Loucy (cell line): ENCODE measurements around the gene PPP1R13B.

Source experiments
- H2AFZ ChIP-seq: fragments of 200-600 bp; sonication (generic); 2 replicates; pipeline ENCODE4 v1.6.0; 2016; ENCODE audit warnings: antibody characterized with exemption, mild to moderate bottlenecking, low read length, moderate library complexity
- H3F3A ChIP-seq: fragments of 200-600 bp; 2 replicates; pipeline ENCODE4 v1.6.0; 2016; ENCODE audit warnings: antibody characterized with exemption, low read depth, mild to moderate bottlenecking
- H3K27me3 ChIP-seq: fragments of 200-600 bp; sonication (generic); 2 replicates; pipeline ENCODE4 v1.6.1; 2014; ENCODE audit warnings: low read length, mild to moderate bottlenecking; ENCODE audit not compliant: insufficient read depth, poor library complexity, severe bottlenecking
- H3K36me3 ChIP-seq: fragments of 200-600 bp; sonication (generic); 2 replicates; pipeline ENCODE4 v1.6.1; 2016; ENCODE audit warnings: low read length; ENCODE audit not compliant: insufficient read depth
- H3K4me1 ChIP-seq: fragments of 200-600 bp; sonication (generic); 2 replicates; pipeline ENCODE4 v1.5.1; 2014; ENCODE audit warnings: low read length, mild to moderate bottlenecking; ENCODE audit not compliant: insufficient read depth, poor library complexity, severe bottlenecking
- H3K4me2 ChIP-seq: fragments of 200-600 bp; sonication (generic); 2 replicates; pipeline ENCODE4 v1.6.0; 2014; ENCODE audit warnings: antibody characterized with exemption, low read length, low read depth, mild to moderate bottlenecking; ENCODE audit not compliant: poor library complexity, severe bottlenecking
- H3K4me3 ChIP-seq: fragments of 200-600 bp; sonication (generic); 2 replicates; pipeline ENCODE4 v1.5.1; 2014; ENCODE audit warnings: low read length, mild to moderate bottlenecking, mixed read lengths; ENCODE audit not compliant: poor library complexity, severe bottlenecking
- H3K79me2 ChIP-seq: fragments of 200-600 bp; sonication (generic); 2 replicates; pipeline ENCODE4 v1.6.1; 2014; ENCODE audit warnings: low read length; ENCODE audit not compliant: insufficient read depth
- H3K9ac ChIP-seq: fragments of 200-600 bp; sonication (generic); 2 replicates; pipeline ENCODE4 v1.6.0; 2014; ENCODE audit warnings: mild to moderate bottlenecking, low read depth, low read length, moderate library complexity; ENCODE audit not compliant: poor library complexity, severe bottlenecking
- H3K9me2 ChIP-seq: fragments of 200-600 bp; sonication (generic); replicated peaks from 2 replicates; pipeline ENCODE4 v1.6.1; 2016; ENCODE audit warnings: low read depth, low read length, mixed read lengths
- H3K9me3 ChIP-seq: fragments of 200-600 bp; sonication (generic); 2 replicates; pipeline ENCODE4 v1.6.1; 2014; ENCODE audit warnings: mild to moderate bottlenecking, antibody characterized with exemption, low read length, low read depth; ENCODE audit not compliant: insufficient read depth
- H4K20me1 ChIP-seq: fragments of 200-600 bp; sonication (generic); 2 replicates; pipeline ENCODE4 v1.6.0; 2014; ENCODE audit warnings: antibody characterized with exemption, low read length, mild to moderate bottlenecking; ENCODE audit not compliant: insufficient read depth, poor library complexity, severe bottlenecking
- EZH2phosphoT487 ChIP-seq: fragments of 200-600 bp; IDR thresholded peaks from 2 replicates; pipeline ENCODE4 v1.6.1; 2018; ENCODE audit warnings: antibody characterized with exemption, mild to moderate bottlenecking, moderate library complexity, borderline replicate concordance
- TF ChIP-seq, protein P1 (sequence below): fragments of 200-600 bp; sonication (generic); conservative IDR thresholded peaks from 2 replicates; pipeline ENCODE4 v1.5.1; 2014; ENCODE audit warnings: mild to moderate bottlenecking, antibody characterized with exemption, low read length

Gene PPP1R13B

DNA sequence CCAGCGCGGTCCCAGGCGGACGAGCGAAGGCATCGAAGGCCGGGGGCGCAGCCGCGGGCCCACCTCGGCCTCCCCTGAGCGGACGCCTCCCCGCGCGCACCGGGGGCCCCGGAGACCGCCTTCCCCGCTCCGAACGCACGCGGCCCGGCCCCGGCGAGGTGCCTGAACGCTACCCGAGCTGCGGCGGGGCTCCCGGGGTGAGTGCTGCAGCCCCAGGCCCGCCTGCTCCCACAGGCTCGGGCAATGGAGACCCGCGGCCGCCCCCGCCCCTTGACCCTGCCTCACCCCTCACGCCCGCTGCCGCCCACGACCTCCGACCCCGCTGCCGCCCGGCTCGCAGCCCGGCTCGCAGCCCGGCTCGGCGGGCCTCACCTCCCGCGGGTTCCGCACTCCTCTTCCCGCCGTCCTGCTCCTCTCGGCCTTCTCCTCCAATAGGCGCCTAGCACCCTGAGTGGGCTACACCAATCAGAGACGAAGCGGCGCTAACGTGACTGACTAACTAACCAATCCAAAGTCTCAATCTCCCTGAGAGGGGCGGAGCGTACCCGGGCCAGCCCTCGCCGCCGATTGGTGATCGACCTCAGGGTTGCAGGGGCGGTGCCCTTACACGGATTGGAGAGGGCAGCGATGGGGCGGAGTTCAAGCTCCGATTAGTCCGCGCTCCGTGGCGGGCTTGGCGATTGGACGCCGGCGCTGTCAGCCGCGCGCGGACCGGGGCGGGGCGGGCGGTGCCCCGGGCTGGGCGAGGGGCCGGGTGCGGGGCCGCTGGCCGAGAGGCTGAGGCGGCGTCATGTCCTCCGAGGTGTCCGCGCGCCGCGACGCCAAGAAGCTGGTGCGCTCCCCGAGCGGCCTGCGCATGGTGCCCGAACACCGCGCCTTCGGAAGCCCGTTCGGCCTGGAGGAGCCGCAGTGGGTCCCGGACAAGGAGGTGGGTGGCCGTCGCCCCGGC, 132.0 kb downstream of the PPP1R13B start, which contains the start of the genes XRCC3 and ZFYVE21:
TSS of gene XRCC3 (minus strand) at position 400 of the 949 bp plus-strand sequence. CDS start 4,364 bp downstream, outside the sequence.
TSS of gene ZFYVE21 (plus strand) at position 759 of the 949 bp plus-strand sequence. CDS start at position 791, 32 bp downstream.
- TF ChIP-seq EZH2phosphoT487, result no peak
- TF ChIP-seq, protein P1, sequence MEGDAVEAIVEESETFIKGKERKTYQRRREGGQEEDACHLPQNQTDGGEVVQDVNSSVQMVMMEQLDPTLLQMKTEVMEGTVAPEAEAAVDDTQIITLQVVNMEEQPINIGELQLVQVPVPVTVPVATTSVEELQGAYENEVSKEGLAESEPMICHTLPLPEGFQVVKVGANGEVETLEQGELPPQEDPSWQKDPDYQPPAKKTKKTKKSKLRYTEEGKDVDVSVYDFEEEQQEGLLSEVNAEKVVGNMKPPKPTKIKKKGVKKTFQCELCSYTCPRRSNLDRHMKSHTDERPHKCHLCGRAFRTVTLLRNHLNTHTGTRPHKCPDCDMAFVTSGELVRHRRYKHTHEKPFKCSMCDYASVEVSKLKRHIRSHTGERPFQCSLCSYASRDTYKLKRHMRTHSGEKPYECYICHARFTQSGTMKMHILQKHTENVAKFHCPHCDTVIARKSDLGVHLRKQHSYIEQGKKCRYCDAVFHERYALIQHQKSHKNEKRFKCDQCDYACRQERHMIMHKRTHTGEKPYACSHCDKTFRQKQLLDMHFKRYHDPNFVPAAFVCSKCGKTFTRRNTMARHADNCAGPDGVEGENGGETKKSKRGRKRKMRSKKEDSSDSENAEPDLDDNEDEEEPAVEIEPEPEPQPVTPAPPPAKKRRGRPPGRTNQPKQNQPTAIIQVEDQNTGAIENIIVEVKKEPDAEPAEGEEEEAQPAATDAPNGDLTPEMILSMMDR, result no peak
- Histone ChIP-seq H2AFZ (peak within 1 kb of the TSS; percentile 53; the same call in 1 of the 2 replicates), H3K9me3 (no peaks in the 10 kb centered on the region), H3K4me3 (peak within 1 kb of the TSS; percentile 78), H3K9me2 (no peaks in the 10 kb centered on the region), H3K79me2 (peaks cover 43% of the 10 kb centered on the region), H3K4me2 (peak within 1 kb of the TSS; percentile 94), H3F3A (no peaks in the 10 kb centered on the region), H3K9ac (peak within 1 kb of the TSS; percentile 78), H3K27me3 (no peaks in the 10 kb centered on the region), H3K36me3 (no peaks in the 10 kb centered on the region), H4K20me1 (peaks cover 9% of the 10 kb centered on the region), H3K4me1 (peaks cover 12% of the 10 kb centered on the region)

- H3K9me3 ChIP-seq, result no peaks in the 10 kb centered on the region
- H3F3A ChIP-seq, result no peaks in the 10 kb centered on the region
- peak overlapping the region; percentile 94 for H3K4me2 ChIP-seq
- no peaks in the 10 kb centered on the region for H3K27me3 ChIP-seq
- H3K36me3 ChIP-seq, result no peaks in the 10 kb centered on the region
- no peak overlapping the region for H2AFZ ChIP-seq
- peak overlapping the region; percentile 78 for H3K4me3 ChIP-seq
- peak overlapping the region; percentile 78 for H3K9ac ChIP-seq
- H3K9me2 ChIP-seq, result no peaks in the 10 kb centered on the region
- peaks cover 9% of the 10 kb centered on the region for H4K20me1 ChIP-seq
- peaks cover 35% of the 10 kb centered on the region for H3K79me2 ChIP-seq
- TF ChIP-seq, protein P1, result no peak
- TF ChIP-seq EZH2phosphoT487, result no peak
- H3K4me1 ChIP-seq, result peaks cover 12% of the 10 kb centered on the region
Observed at GRCh38 chr14:103714063-103714724, 133.2 kb downstream of the PPP1R13B start.

GRCh38 chr14:103713304-103714062, 133.9 kb downstream of the PPP1R13B start:
- peaks cover 4% of the 10 kb centered on the region; the same call in 1 of the 2 replicates for H3K36me3 ChIP-seq
- H3K9me2 ChIP-seq, result no peaks in the 10 kb centered on the region
- peaks cover 12% of the 10 kb centered on the region for H3K4me1 ChIP-seq
- H3K79me2 ChIP-seq, result peaks cover 35% of the 10 kb centered on the region
- H3K9me3 ChIP-seq, result no peaks in the 10 kb centered on the region
- no peaks in the 10 kb centered on the region for H3K27me3 ChIP-seq
- H3K9ac ChIP-seq, result peak overlapping the region; percentile 78
- peak overlapping the region; percentile 94 for H3K4me2 ChIP-seq
- H4K20me1 ChIP-seq, result peaks cover 9% of the 10 kb centered on the region
- no peaks in the 10 kb centered on the region for H3F3A ChIP-seq
- peak overlapping the region; percentile 78 for H3K4me3 ChIP-seq
- TF ChIP-seq, protein P1, result no peak
- TF ChIP-seq EZH2phosphoT487, result no peak
- H2AFZ ChIP-seq, result no peak overlapping the region
